Right atrium auricular region (tissue), 2 donors: ENCODE results near the gene SPSB1. TPM values are rescaled to one million over a fixed set of nuclear protein-coding genes. Genes with fewer than 3 reads are reported as not detected.

ENCODE experiments used
- DNase-seq: peaks from one replicate; pipeline ENCODE4 v3.0.0-alpha.2; 2019; ENCODE audit warnings: low spot score
- H3K27ac ChIP-seq, 2 donors: fragments of 200-600 bp; sonication (generic); 1 replicate in 1 of 2; 2 replicates in 1 of 2; pipeline ENCODE4 v1.5.1; 2016 to 2019
- H3K27me3 ChIP-seq, 2 donors: fragments of 200-600 bp; sonication (generic); one replicate each; pipeline versions ENCODE4 v1.5.1 to v1.6.0; 2017 to 2019
- H3K36me3 ChIP-seq: fragments of 200-600 bp; sonication (generic); one replicate; pipeline ENCODE4 v1.5.1; 2016
- H3K4me1 ChIP-seq, 2 donors: fragments of 200-600 bp; sonication (generic); one replicate each; pipeline versions ENCODE4 v1.5.1 to v1.6.0; 2017 to 2019
- H3K4me3 ChIP-seq, 2 donors: fragments of 200-600 bp; sonication (generic); 1 replicate in 1 of 2; 2 replicates in 1 of 2; pipeline ENCODE4 v1.5.1; 2017 to 2019; ENCODE audit warnings: mild to moderate bottlenecking in 1 of 2, moderate library complexity in 1 of 2
- H3K9me3 ChIP-seq, 2 donors: fragments of 200-600 bp; sonication (generic); one replicate each; pipeline ENCODE4 v1.5.1; 2019
- total RNA-seq, 2 donors: library from RNA; depleted of rRNA; stranded (reverse); fragments of >200 nt; gene quantifications; one replicate each; pipeline ENCODE4 v1.1.0, GENCODE V29; 2016
- TF ChIP-seq, protein P1 (sequence below), 2 donors: fragments of 200-600 bp; sonication (generic); IDR thresholded peaks; one replicate each; pipeline ENCODE4 v1.5.1; 2019; ENCODE audit warnings: antibody characterized with exemption in 2 of 2

Gene SPSB1
- total RNA-seq, 2 donors from 2014 or later, result 20.1 to 20.8 TPM

DNA sequence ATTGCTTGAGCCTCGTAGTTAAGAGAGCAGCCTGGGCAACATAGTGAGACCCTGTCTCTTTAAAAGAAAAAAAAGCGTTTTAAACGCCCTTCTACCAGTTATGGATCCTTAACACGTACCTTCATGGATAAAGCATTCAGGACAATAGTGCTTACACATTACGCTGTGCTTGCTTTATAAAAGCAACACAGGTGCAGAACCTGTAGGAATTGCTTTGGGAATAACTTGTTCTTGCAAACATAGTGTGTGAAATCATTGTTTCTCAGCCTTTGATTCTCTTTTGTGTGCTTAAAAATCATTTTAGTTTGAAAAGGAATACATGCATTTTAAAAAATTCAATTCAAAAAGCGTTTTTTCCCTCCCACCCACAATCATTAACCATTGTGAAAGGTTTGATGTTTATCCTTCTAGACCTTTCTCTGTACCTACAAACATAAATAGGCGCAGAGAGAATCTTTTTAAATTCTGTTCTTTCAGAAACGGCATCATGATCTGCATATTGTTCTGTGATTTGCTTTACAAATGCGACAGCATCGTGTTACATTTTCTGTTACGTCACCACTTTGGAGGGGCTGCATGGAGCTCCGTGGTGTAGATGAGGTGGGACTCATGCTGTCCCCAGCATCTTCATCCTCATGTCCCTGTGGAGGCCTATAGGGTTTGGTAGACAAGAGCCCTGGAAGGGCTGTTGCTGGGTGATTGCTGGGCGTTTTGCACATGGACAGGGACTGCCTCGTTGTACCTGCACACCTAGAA lies 54.6 kb downstream of the SPSB1 start:
- Histone ChIP-seq H3K36me3 (no peaks in the 10 kb centered on the region), H3K9me3 (peaks cover 0 to 5% of the 10 kb centered on the region in 2 donors), H3K27me3 (no peaks in the 10 kb centered on the region), H3K4me3 (no peak overlapping the region), H3K27ac (no peak overlapping the region), H3K4me1 (peaks cover 0 to 36% of the 10 kb centered on the region in 2 donors)
- TF ChIP-seq, protein P1, sequence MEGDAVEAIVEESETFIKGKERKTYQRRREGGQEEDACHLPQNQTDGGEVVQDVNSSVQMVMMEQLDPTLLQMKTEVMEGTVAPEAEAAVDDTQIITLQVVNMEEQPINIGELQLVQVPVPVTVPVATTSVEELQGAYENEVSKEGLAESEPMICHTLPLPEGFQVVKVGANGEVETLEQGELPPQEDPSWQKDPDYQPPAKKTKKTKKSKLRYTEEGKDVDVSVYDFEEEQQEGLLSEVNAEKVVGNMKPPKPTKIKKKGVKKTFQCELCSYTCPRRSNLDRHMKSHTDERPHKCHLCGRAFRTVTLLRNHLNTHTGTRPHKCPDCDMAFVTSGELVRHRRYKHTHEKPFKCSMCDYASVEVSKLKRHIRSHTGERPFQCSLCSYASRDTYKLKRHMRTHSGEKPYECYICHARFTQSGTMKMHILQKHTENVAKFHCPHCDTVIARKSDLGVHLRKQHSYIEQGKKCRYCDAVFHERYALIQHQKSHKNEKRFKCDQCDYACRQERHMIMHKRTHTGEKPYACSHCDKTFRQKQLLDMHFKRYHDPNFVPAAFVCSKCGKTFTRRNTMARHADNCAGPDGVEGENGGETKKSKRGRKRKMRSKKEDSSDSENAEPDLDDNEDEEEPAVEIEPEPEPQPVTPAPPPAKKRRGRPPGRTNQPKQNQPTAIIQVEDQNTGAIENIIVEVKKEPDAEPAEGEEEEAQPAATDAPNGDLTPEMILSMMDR (IDR thresholded peaks at IDR 0.05), result no peak
- DNase-seq, result no peak

DNA sequence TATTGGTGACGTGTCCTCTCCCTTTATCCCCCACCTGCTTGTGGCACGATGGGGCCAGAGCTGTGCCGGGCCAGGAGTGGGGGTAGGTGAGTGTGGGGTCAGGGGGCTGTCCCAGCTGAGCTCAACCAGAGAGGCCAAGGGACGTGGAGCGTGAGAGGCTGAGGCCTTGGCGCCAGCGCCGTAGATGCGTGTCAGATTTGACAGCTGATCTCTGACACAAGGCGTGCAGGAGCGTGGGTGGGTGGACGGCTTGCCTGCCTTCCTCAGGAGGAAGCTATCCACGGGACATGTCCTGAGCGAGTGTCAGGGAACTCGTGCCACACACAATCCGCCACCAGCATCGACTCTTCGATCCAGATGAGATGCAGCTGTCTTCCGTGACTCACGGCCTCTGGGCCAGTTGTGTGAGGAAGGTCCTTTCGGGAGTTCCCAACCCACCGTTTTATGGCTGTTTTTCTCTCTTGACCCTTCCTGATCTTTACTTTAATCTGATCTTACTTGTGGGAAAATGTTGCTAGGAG lies 56.7 kb downstream of the SPSB1 start:
- TF ChIP-seq, protein P1 (IDR thresholded peaks at IDR 0.05), result no peak
- H3K27me3 ChIP-seq, result no peaks in the 10 kb centered on the region
- H3K36me3 ChIP-seq, result no peaks in the 10 kb centered on the region
- no peaks in the 10 kb centered on the region for H3K9me3 ChIP-seq
- no peak overlapping the region for H3K4me3 ChIP-seq
- no peak for DNase-seq
- H3K27ac ChIP-seq, result no peak overlapping the region
- peaks cover 0 to 42% of the 10 kb centered on the region in 2 donors for H3K4me1 ChIP-seq

DNA sequence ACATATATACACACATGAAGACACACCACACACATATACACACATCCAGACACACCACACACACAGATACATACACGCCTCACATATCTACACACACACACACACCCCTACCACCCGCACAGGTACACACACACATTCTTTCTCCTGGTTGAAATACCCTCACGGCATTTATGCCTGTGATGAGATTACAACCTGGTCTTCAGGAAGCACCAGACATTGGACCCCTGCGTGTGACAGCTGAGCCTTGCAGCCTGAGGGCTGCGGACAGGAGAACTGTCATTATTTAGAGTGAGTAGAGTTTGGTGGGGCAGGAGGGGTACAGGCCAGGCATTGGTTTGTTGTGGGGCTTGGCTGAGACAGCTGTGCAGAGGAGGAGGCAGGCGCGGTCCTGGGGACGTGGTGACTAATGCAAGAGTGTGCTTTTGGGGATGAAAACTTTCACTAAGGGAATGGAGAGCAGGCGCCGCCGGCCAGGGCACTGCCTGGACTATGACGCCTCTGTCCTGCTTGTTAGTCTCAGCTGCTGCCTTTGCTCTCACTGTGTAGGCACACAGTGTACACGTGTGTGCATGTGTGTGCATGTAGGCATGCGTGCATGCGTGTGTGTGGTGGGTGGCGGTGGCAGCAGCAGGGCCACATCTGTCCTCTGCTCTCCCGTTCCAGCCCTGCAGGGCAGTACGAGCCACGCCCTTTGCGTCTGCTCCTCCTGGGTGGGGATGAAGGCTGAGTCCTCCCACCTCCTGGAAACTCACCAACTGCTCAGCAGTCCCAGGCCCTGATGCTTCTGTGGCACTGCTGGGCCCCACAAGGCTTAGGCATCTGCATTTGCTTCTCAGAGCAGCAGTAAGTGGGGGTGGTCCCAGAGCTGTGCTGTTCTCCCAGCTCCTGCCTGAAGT lies 57.6 kb downstream of the SPSB1 start:
- H3K4me1 ChIP-seq, result peaks cover 0 to 33% of the 10 kb centered on the region in 2 donors
- H3K27me3 ChIP-seq, result no peaks in the 10 kb centered on the region
- H3K9me3 ChIP-seq, result no peaks in the 10 kb centered on the region
- peak; percentile 76 for DNase-seq
- H3K27ac ChIP-seq, result peak overlapping the region in 1 of 2 donors; percentile 43
- no peaks in the 10 kb centered on the region for H3K36me3 ChIP-seq
- TF ChIP-seq, protein P1 (IDR thresholded peaks at IDR 0.05), result no peak
- H3K4me3 ChIP-seq, result no peak overlapping the region

DNA sequence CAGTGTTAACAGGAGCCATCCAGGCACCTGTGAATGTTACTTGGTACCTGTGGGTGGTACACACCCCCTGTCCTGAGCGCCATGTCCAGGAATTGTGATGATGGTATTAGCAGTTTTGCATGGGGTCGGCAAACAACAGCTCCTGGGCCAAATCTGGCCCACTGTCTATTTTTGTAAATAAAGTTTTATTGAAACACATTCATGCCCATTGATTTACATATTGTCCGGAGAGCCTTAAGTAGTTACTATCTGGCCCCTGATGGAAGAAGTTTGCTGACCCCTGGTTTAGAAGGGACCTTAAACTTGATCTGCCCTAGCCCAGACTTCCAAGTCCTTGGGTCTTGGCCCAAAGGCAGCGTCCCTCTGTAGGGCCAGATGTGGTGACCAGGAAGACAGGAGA lies 58.3 kb downstream of the SPSB1 start:
- Histone ChIP-seq H3K36me3 (peaks cover 4% of the 10 kb centered on the region), H3K27ac (no peak overlapping the region), H3K9me3 (no peaks in the 10 kb centered on the region), H3K27me3 (no peaks in the 10 kb centered on the region), H3K4me3 (no peak overlapping the region), H3K4me1 (peaks cover 0 to 32% of the 10 kb centered on the region in 2 donors)
- DNase-seq, result no peak
- TF ChIP-seq, protein P1 (IDR thresholded peaks at IDR 0.05), result no peak

- DNase-seq, result no peak
- Histone ChIP-seq H3K4me3 (no peak overlapping the region), H3K27ac (peak overlapping the region; percentile 39 to 51), H3K27me3 (no peaks in the 10 kb centered on the region), H3K4me1 (peaks cover 0 to 32% of the 10 kb centered on the region in 2 donors), H3K36me3 (peaks cover 11% of the 10 kb centered on the region), H3K9me3 (no peaks in the 10 kb centered on the region)
- TF ChIP-seq, protein P1 (IDR thresholded peaks at IDR 0.05), result no peak
Measured at GRCh38 chr1:9351654-9352271, 59.1 kb downstream of the SPSB1 start.
